SJSA1 (cell line): Measurements from ENCODE around the gene RELN. TPM values are rescaled to one million over a fixed set of nuclear protein-coding genes. Genes with fewer than 3 reads are reported as not detected.

Source experiments
- DNase-seq, 2 experiments: peaks; one replicate each; pipeline ENCODE4 v3.0.0-alpha.2; 2015 to 2020; ENCODE audit warnings: low spot score in 2 of 2, low read depth in 1 of 2
- H3K27ac ChIP-seq: fragments of 250-450 bp; sonication (Bioruptor Pico); 2 replicates; pipeline ENCODE4 v1.5.1; 2020; ENCODE audit warnings: mild to moderate bottlenecking, moderate library complexity
- H3K27me3 ChIP-seq: fragments of 250-450 bp; sonication (Bioruptor Pico); replicated peaks from 2 replicates; pipeline ENCODE4 v1.5.1; 2020; ENCODE audit warnings: mild to moderate bottlenecking, moderate library complexity
- H3K36me3 ChIP-seq: fragments of 250-450 bp; sonication (Bioruptor Pico); 2 replicates; pipeline ENCODE4 v1.5.1; 2020; ENCODE audit warnings: mild to moderate bottlenecking
- H3K4me1 ChIP-seq: fragments of 250-450 bp; sonication (Bioruptor Pico); replicated peaks from 2 replicates; pipeline ENCODE4 v1.6.1; 2021; ENCODE audit warnings: mild to moderate bottlenecking
- H3K4me3 ChIP-seq: fragments of 250-450 bp; sonication (Bioruptor Pico); 2 replicates; pipeline ENCODE4 v1.5.1; 2020; ENCODE audit warnings: mild to moderate bottlenecking
- H3K9me3 ChIP-seq: fragments of 250-450 bp; sonication (Bioruptor Pico); replicated peaks from 2 replicates; pipeline ENCODE4 v1.5.1; 2020; ENCODE audit warnings: mild to moderate bottlenecking
- total RNA-seq: library from RNA; depleted of rRNA; stranded (reverse); fragments of >200 nt; shearing (Covaris generic); gene quantifications from 2 replicates; pipeline ENCODE4 v1.2.3, GENCODE V29; 2014

Gene RELN
- total RNA-seq, 1 experiment from 2014 or later: 0.03 TPM

- no peak for DNase-seq
- no peaks in the 10 kb centered on the region for H3K9me3 ChIP-seq
- H3K27me3 ChIP-seq: 0 out of 2 replicates have a peak, but pooled peaks cover 5% of the 10 kb centered on the region
Measured at GRCh38 chr7:103888603-103889153, 100.8 kb downstream of the RELN start.

GRCh38 chr7:103887853-103888602, 101.4 kb downstream of the RELN start:
- H3K9me3 ChIP-seq: no peaks in the 10 kb centered on the region
- no peak overlapping the region for H3K4me3 ChIP-seq
- no peaks in the 10 kb centered on the region for H3K4me1 ChIP-seq
- no peaks in the 10 kb centered on the region for H3K36me3 ChIP-seq
- 0 out of 2 replicates have a peak, but pooled peaks cover 5% of the 10 kb centered on the region for H3K27me3 ChIP-seq
- DNase-seq: no peak
- no peak overlapping the region for H3K27ac ChIP-seq

More at GRCh38 chr7:103888603-103889153, 100.8 kb downstream of the RELN start:
- no peaks in the 10 kb centered on the region for H3K4me1 ChIP-seq
- no peaks in the 10 kb centered on the region for H3K36me3 ChIP-seq
- no peak overlapping the region for H3K27ac ChIP-seq
- no peak overlapping the region for H3K4me3 ChIP-seq

- Histone ChIP-seq H3K9me3 (no peaks in the 10 kb centered on the region), H3K36me3 (no peaks in the 10 kb centered on the region), H3K4me3 (no peak overlapping the region), H3K4me1 (no peaks in the 10 kb centered on the region), H3K27me3 (0 out of 2 replicates have a peak, but pooled peaks cover 2% of the 10 kb centered on the region), H3K27ac (no peak overlapping the region)
- no peak for DNase-seq
Measured at GRCh38 chr7:103887050-103887449, 102.4 kb downstream of the RELN start.

- Histone ChIP-seq H3K4me3 (no peak overlapping the region), H3K4me1 (no peaks in the 10 kb centered on the region), H3K27me3 (no peaks in the 10 kb centered on the region), H3K27ac (no peak overlapping the region), H3K9me3 (no peaks in the 10 kb centered on the region), H3K36me3 (no peaks in the 10 kb centered on the region)
- no peak for DNase-seq
Measured at GRCh38 chr7:103879928-103880600, 109.4 kb downstream of the RELN start.

- no peaks in the 10 kb centered on the region for H3K4me1 ChIP-seq
- no peak overlapping the region for H3K4me3 ChIP-seq
- H3K9me3 ChIP-seq: no peaks in the 10 kb centered on the region
- H3K36me3 ChIP-seq: no peaks in the 10 kb centered on the region
- H3K27ac ChIP-seq: no peak overlapping the region
- no peak for DNase-seq
- H3K27me3 ChIP-seq: no peaks in the 10 kb centered on the region
Measured at GRCh38 chr7:103879411-103879810, 110.0 kb downstream of the RELN start.

- no peaks in the 10 kb centered on the region for H3K36me3 ChIP-seq
- H3K27ac ChIP-seq: no peak overlapping the region
- no peaks in the 10 kb centered on the region for H3K9me3 ChIP-seq
- no peak overlapping the region for H3K4me3 ChIP-seq
- DNase-seq: no peak
- H3K27me3 ChIP-seq: no peaks in the 10 kb centered on the region
- no peaks in the 10 kb centered on the region for H3K4me1 ChIP-seq
Measured at GRCh38 chr7:103877565-103877964, 111.9 kb downstream of the RELN start.

GRCh38 chr7:103875718-103876117, 113.7 kb downstream of the RELN start:
- Histone ChIP-seq H3K27ac (no peak overlapping the region), H3K36me3 (no peaks in the 10 kb centered on the region), H3K4me1 (no peaks in the 10 kb centered on the region), H3K4me3 (no peak overlapping the region), H3K27me3 (no peaks in the 10 kb centered on the region), H3K9me3 (no peaks in the 10 kb centered on the region)
- DNase-seq: no peak

GRCh38 chr7:103871473-103871872, 118.0 kb downstream of the RELN start:
- Histone ChIP-seq H3K27me3 (no peaks in the 10 kb centered on the region), H3K36me3 (no peaks in the 10 kb centered on the region), H3K4me3 (no peak overlapping the region), H3K4me1 (no peaks in the 10 kb centered on the region), H3K9me3 (no peaks in the 10 kb centered on the region), H3K27ac (no peak overlapping the region)
- no peak for DNase-seq

- H3K27ac ChIP-seq: no peak overlapping the region
- H3K9me3 ChIP-seq: no peaks in the 10 kb centered on the region
- H3K27me3 ChIP-seq: no peaks in the 10 kb centered on the region
- no peaks in the 10 kb centered on the region for H3K4me1 ChIP-seq
- H3K4me3 ChIP-seq: no peak overlapping the region
- DNase-seq: no peak
- H3K36me3 ChIP-seq: no peaks in the 10 kb centered on the region
Measured at GRCh38 chr7:103870664-103871063, 118.8 kb downstream of the RELN start.

GRCh38 chr7:103867874-103868273, 121.6 kb downstream of the RELN start:
- H3K4me1 ChIP-seq: no peaks in the 10 kb centered on the region
- H3K27ac ChIP-seq: no peak overlapping the region
- no peaks in the 10 kb centered on the region for H3K36me3 ChIP-seq
- H3K27me3 ChIP-seq: 0 out of 2 replicates have a peak, but pooled peaks cover 3% of the 10 kb centered on the region
- no peak overlapping the region for H3K4me3 ChIP-seq
- no peaks in the 10 kb centered on the region for H3K9me3 ChIP-seq
- no peak for DNase-seq

- Histone ChIP-seq H3K36me3 (no peaks in the 10 kb centered on the region), H3K27ac (no peak overlapping the region), H3K4me3 (no peak overlapping the region), H3K4me1 (no peaks in the 10 kb centered on the region), H3K9me3 (no peaks in the 10 kb centered on the region), H3K27me3 (0 out of 2 replicates have a peak, but pooled peaks cover 3% of the 10 kb centered on the region)
- no peak for DNase-seq
Measured at GRCh38 chr7:103866919-103867318, 122.5 kb downstream of the RELN start.

GRCh38 chr7:103865442-103865841, 124.0 kb downstream of the RELN start:
- no peak for DNase-seq
- H3K36me3 ChIP-seq: no peaks in the 10 kb centered on the region

GRCh38 chr7:103862302-103863035, 127.0 kb downstream of the RELN start:
- Histone ChIP-seq H3K4me1 (no peaks in the 10 kb centered on the region), H3K9me3 (no peaks in the 10 kb centered on the region), H3K36me3 (no peaks in the 10 kb centered on the region), H3K27ac (no peak overlapping the region), H3K27me3 (peaks cover 3% of the 10 kb centered on the region; the same call in 1 of the 2 replicates), H3K4me3 (no peak overlapping the region)
- DNase-seq: no peak

More at GRCh38 chr7:103865442-103865841, 124.0 kb downstream of the RELN start:
- H3K4me1 ChIP-seq: no peaks in the 10 kb centered on the region
- no peak overlapping the region for H3K4me3 ChIP-seq
- peaks cover 3% of the 10 kb centered on the region; the same call in 1 of the 2 replicates for H3K27me3 ChIP-seq
- no peak overlapping the region for H3K27ac ChIP-seq
- H3K9me3 ChIP-seq: no peaks in the 10 kb centered on the region
